Measurements from ENCODE around the gene DIRAS2. TPM values are rescaled to one million over a fixed set of nuclear protein-coding genes. Genes with fewer than 3 reads are reported as not detected.

The DIRAS2 gene
- polyA plus RNA-seq, 1 donor (not counting 4 experiments of a cell fraction or from before 2014, with no cell fraction given) = not detected

- Histone ChIP-seq H3K36me3 (ENCODE audit: control insufficient read depth in 2 of 2, extremely low read depth in 1 of 2, insufficient read depth in 2 of 2, low read length in 2 of 2) (no peaks in the 10 kb centered on the region), H3K4me2 (ENCODE audit: control insufficient read depth, extremely low read depth, insufficient read depth, low read depth, low read length) (no peak overlapping the region), H3K27ac (ENCODE audit: control insufficient read depth, insufficient read depth, low read length) (no peak overlapping the region), H3K4me1 (ENCODE audit: control insufficient read depth, extremely low read depth, insufficient read depth, low read length) (no peaks in the 10 kb centered on the region), H3K27me3 (ENCODE audit: control insufficient read depth, extremely low read depth, insufficient read depth, low read length) (no peaks in the 10 kb centered on the region), H3K9me1 (ENCODE audit: control insufficient read depth, extremely low read depth, insufficient read depth, low read length) (no peaks in the 10 kb centered on the region), H3K4me3 (ENCODE audit: control insufficient read depth in 2 of 3, extremely low read depth in 1 of 3, insufficient read depth in 2 of 3, low read depth in 1 of 3, low read length in 3 of 3) (no peak overlapping the region), H4K20me1 (ENCODE audit: control insufficient read depth, extremely low read depth, insufficient read depth, low read length) (no peaks in the 10 kb centered on the region), H3K79me2 (ENCODE audit: control insufficient read depth, insufficient read depth, low read length) (no peaks in the 10 kb centered on the region), H3K9me3 (ENCODE audit: control insufficient read depth, low read depth, low read length) (no peaks in the 10 kb centered on the region), H2AFZ (ENCODE audit: control insufficient read depth, low read length) (no peak overlapping the region), H3K9ac (ENCODE audit: control insufficient read depth, extremely low read depth, insufficient read depth, low read length) (no peak overlapping the region)
- no peak for TF ChIP-seq CTCF (optimal IDR thresholded peaks at IDR 0.05 in 1 of 3, IDR thresholded peaks at IDR 0.05 in 1 of 3, conservative IDR thresholded peaks at IDR 0.05 in 1 of 3; ENCODE audit: extremely low read depth in 1 of 3, insufficient read depth in 2 of 3, low read length in 3 of 3)
- TF ChIP-seq EZH2 (IDR thresholded peaks at IDR 0.05; ENCODE audit: low read length) = no peak
- FAIRE-seq (no peak), DNase-seq (ENCODE audit: low read depth, low spot score) (no peak)
- dilution Hi-C loops (cut with MboI; ENCODE audit: extremely low pct_ligation_motif_present, low sequenced_read_pairs) = no loop called here
These were observed 25.8 kb downstream of the DIRAS2 start for GRCh38 chr9:90616806-90617205.

GRCh38 chr9:90613502-90613901 lies 29.1 kb downstream of the DIRAS2 start:
- Histone ChIP-seq H4K20me1 (ENCODE audit: control insufficient read depth, extremely low read depth, insufficient read depth, low read length) (no peaks in the 10 kb centered on the region), H3K9ac (ENCODE audit: control insufficient read depth, extremely low read depth, insufficient read depth, low read length) (no peak overlapping the region), H2AFZ (ENCODE audit: control insufficient read depth, low read length) (no peak overlapping the region), H3K27ac (ENCODE audit: control insufficient read depth, insufficient read depth, low read length) (no peak overlapping the region), H3K9me1 (ENCODE audit: control insufficient read depth, extremely low read depth, insufficient read depth, low read length) (no peaks in the 10 kb centered on the region), H3K4me1 (ENCODE audit: control insufficient read depth, extremely low read depth, insufficient read depth, low read length) (no peaks in the 10 kb centered on the region), H3K79me2 (ENCODE audit: control insufficient read depth, insufficient read depth, low read length) (no peaks in the 10 kb centered on the region), H3K4me2 (ENCODE audit: control insufficient read depth, extremely low read depth, insufficient read depth, low read depth, low read length) (no peak overlapping the region), H3K27me3 (ENCODE audit: control insufficient read depth, extremely low read depth, insufficient read depth, low read length) (no peaks in the 10 kb centered on the region), H3K36me3 (ENCODE audit: control insufficient read depth in 2 of 2, extremely low read depth in 1 of 2, insufficient read depth in 2 of 2, low read length in 2 of 2) (no peaks in the 10 kb centered on the region), H3K9me3 (ENCODE audit: control insufficient read depth, low read depth, low read length) (no peaks in the 10 kb centered on the region), H3K4me3 (ENCODE audit: control insufficient read depth in 2 of 3, extremely low read depth in 1 of 3, insufficient read depth in 2 of 3, low read depth in 1 of 3, low read length in 3 of 3) (no peak overlapping the region)
- dilution Hi-C loops (cut with MboI; ENCODE audit: extremely low pct_ligation_motif_present, low sequenced_read_pairs) = no loop called here
- TF ChIP-seq CTCF (optimal IDR thresholded peaks at IDR 0.05 in 1 of 3, IDR thresholded peaks at IDR 0.05 in 1 of 3, conservative IDR thresholded peaks at IDR 0.05 in 1 of 3; ENCODE audit: extremely low read depth in 1 of 3, insufficient read depth in 2 of 3, low read length in 3 of 3) (no peak), EZH2 (IDR thresholded peaks at IDR 0.05; ENCODE audit: low read length) (no peak)
- no peak for FAIRE-seq
- DNase-seq (ENCODE audit: low read depth, low spot score) = no peak

Data from keratinocyte (primary cell).